HG03457 (cell line): Measurements from ENCODE around the gene TRMT61A.

Experiments used
- ATAC-seq: cut with Tn5 transposase; IDR thresholded peaks from one replicate; pipeline ENCODE4 v1.9.1; 2021; ENCODE audit warnings: moderate number of reproducible peaks; ENCODE audit not compliant: unreplicated experiment

The TRMT61A gene

GRCh38 chr14:103561381-103562178 is 32.6 kb downstream of the TRMT61A start:
- ATAC-seq: no peak

DNA sequence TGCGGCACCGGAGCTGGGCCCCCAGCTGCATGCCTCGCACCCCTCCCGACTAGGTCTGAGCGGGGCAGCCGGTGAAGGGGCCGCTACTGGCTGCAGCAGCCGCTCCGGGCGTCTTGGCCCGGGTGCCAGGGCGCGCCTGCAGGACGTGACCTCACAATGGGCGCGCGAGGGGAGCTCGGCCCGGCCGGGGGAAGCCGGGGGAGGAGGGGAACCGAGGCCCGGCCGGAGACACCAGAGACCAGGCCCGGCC is 33.1 kb downstream of the TRMT61A start:
- peak; percentile 26 for ATAC-seq

DNA sequence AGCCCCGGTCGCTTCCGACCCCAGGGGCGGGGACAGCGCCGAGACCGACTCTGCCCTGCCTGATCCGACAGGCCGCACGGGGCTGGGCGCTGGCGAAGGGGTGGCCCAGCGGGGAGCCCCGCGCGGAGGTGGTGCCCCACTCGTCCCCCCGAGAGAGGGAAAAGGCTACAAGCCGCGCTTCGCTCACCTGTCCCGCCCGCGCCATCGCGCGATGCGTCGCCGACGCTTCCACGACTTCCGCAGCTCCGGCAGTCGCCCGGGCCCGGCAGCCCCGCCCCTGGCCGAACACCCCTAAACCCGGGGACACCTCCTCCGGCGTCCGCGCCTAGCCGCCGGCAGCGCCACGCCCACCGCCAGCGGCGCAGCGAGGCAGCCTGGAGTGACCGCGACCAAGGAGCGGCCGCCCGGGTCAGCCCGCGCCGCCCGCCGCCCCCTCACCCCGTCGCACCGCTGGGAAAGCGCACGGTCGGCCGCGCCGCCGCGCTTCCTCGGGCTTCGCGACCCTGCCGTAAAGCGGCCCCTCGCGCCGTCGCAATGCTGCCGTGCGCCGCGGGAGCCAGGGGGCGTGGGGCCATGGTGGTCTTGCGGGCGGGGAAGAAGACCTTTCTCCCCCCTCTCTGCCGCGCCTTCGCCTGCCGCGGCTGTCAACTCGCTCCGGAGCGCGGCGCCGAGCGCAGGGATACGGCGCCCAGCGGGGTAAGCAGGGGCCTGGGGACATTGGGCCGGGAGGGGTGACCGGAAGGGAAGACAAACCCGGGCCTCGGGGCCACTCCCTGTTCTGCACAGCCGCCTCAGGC is 33.6 kb downstream of the TRMT61A start, which contains the start of the genes BAG5 and COA8:
BAG5 (minus strand) TSS at position 229 of the 797 bp plus-strand sequence. CDS start 1,493 bp downstream, outside the sequence.
COA8 (plus strand) TSS at position 532 of the 797 bp plus-strand sequence; CDS start at position 574, 42 bp downstream.
- ATAC-seq: peak; percentile 58

GRCh38 chr14:103563226-103563620 is 34.2 kb downstream of the TRMT61A start:
- no peak for ATAC-seq

GRCh38 chr14:103563844-103564505 is 35.0 kb downstream of the TRMT61A start:
- ATAC-seq: no peak

GRCh38 chr14:103568952-103569351 is 40.0 kb downstream of the TRMT61A start:
- ATAC-seq: no peak

DNA sequence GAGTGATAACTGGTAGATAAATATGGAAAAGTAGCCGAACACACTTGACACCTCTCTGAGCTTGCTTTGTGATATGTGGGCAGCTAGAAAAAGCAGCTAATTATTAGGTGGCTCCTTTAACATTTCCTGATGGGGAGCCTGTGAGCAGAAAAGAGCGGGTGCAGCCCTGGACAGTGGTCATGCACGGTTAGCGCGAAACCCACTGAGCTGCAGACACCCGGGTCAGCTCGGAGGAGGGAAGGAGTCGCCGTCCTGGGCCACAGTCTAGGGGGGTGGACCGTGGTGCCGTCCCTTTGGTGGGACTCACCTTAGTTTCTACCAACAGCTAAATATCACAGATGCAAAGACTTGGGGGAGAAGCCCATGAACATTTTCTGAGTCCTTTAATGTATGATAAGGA is 40.4 kb downstream of the TRMT61A start:
- no peak for ATAC-seq

DNA sequence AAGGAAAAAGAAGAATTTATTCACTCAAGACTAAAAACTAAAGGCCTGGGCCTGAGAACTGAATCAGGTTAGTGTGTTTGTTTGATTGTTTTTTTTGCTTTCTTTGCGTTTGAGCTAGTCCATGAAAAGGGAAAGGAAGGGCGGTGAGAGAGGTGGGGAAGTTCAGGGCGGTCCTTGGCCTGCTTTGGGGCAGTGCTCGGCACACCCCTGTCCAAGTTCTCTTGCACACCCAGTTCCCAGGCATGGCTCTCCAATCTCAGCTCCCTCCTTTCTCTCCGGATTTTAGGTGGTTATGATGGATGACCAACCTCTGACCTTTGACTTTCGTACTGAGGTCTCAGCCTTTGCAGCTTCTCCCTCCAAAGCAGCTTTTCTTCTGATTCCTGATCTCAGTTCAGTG is 45.1 kb downstream of the TRMT61A start:
- ATAC-seq: no peak

DNA sequence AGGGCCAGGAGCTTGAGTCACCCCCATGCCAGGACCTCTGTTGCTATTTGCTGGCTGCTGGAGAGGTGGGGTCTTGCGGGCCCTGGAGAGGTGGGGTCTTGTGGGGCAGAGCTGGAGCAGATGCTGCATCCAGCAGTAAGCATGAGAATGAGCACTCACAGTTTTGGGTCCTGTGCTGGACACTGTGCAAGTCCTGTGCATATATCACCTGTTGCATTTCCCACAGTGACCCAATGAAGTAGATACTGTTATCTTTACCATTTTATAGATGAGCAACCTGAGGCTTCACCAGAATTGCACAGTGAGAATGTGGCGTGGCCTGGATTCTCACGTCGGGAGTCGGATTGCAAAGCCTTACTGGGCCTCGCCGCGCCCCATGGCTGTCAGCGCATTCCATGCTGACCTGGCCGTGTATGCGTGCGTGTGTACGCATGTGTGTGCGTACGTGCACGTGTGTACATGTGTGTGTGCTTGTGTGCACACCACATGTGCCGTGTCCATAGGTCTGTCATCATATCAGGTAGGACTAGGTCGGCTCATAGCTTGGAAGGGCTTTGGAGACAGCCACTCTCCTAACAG is 45.8 kb downstream of the TRMT61A start:
- no peak for ATAC-seq

GRCh38 chr14:103576371-103577024 is 47.5 kb downstream of the TRMT61A start:
- no peak for ATAC-seq

GRCh38 chr14:103578401-103579075 is 49.5 kb downstream of the TRMT61A start:
- ATAC-seq: no peak

DNA sequence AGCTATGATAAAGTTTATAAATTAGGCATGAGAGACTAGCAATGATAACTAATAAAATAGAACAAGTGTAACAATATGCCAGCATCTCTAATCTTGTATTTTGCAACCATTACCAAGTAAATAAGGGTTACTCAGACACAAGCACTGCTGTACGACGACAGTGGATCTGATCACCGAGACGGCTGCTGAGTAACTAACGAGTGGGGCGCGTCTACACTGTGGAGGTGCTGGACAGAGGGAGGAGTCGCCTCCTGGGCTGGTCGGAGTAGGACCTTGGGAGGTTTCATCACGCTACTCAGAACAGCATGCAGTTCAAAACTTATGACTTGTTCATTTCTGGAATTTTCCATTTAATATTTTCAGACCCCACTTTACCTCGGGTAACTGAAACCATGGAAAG is 52.2 kb downstream of the TRMT61A start:
- ATAC-seq: no peak

- no peak for ATAC-seq
These were observed 53.1 kb downstream of the TRMT61A start for GRCh38 chr14:103581954-103582703.

DNA sequence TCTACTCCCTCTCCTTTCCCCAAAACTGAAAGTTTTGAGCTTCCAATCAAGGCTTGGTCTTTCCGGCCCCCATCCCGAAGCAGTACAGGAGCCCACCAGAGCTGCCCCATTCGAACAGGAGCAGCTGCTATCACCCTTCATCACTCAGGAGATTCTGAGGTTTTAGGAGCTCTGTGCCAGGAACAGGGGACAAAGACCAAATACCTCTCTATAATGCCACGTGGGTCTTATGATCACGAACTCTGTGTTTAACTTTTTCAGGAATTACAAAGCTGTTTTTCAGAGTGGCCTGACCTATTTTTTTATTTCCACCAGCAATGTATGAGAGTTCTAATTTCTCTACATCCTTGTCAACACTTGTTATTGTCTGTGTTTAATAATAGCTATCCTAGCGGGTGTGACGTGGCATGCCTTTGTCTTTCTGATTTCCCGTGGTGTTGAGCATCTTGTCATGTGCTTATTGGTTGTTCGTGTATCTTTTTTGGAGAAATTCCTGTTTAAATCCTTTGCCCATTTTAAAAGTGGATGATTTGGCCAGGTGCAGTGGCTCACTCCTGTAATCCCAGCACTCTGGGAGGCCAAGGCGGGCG is 55.4 kb downstream of the TRMT61A start:
- no peak for ATAC-seq
